GM12864 (cell line): Measurements from ENCODE around the gene SBK2.

ENCODE experiments used
- DNase-seq: peaks from one replicate; pipeline ENCODE4 v3.0.0-alpha.2; 2011; ENCODE audit warnings: low read depth
- H3K4me3 ChIP-seq: 2 replicates; pipeline ENCODE4 v1.5.1; 2011; ENCODE audit warnings: mild to moderate bottlenecking, low read depth, low read length, control low read depth
- CTCF ChIP-seq: IDR thresholded peaks from 2 replicates; pipeline ENCODE4 v1.5.1; 2011; ENCODE audit warnings: low read depth, mild to moderate bottlenecking, moderate library complexity, low read length, control low read depth, inconsistent platforms; ENCODE audit errors: missing control alignments

Gene SBK2

GRCh38 chr19:55508120-55508519, 28.8 kb downstream of the SBK2 start:
- no peak for DNase-seq
- no peak overlapping the region for H3K4me3 ChIP-seq
- no peak for TF ChIP-seq CTCF

- no peak for TF ChIP-seq CTCF
- H3K4me3 ChIP-seq: no peak overlapping the region
- no peak for DNase-seq
Measured at GRCh38 chr19:55504981-55505380, 32.0 kb downstream of the SBK2 start.

- no peak for DNase-seq
- TF ChIP-seq CTCF: no peak
- no peak overlapping the region for H3K4me3 ChIP-seq
Measured at GRCh38 chr19:55504252-55504603, 32.7 kb downstream of the SBK2 start.

- peak; percentile 68 for DNase-seq
- TF ChIP-seq CTCF: peak; percentile 96
- H3K4me3 ChIP-seq: peak overlapping the region; percentile 21
Measured at GRCh38 chr19:55503502-55504251, 33.3 kb downstream of the SBK2 start.

- DNase-seq: no peak
- no peak for TF ChIP-seq CTCF
- H3K4me3 ChIP-seq: peak overlapping the region; percentile 15; the same call in 1 of the 2 replicates
Measured at GRCh38 chr19:55503157-55503501, 33.8 kb downstream of the SBK2 start.

- TF ChIP-seq CTCF: no peak
- no peak for DNase-seq
- no peak overlapping the region for H3K4me3 ChIP-seq
Measured at GRCh38 chr19:55502197-55502952, 34.6 kb downstream of the SBK2 start.
